Activated T-helper 2 cell treated with anti-CD3 and anti-CD28 coated beads, Interferon-gamma antibody, Interleukin-2, Interleukin-4, amounts not matched to agents 10 μg/mL and 5 μg/mL and 100 μg/mL, durations not matched to agents 14 hours and 24 hours and 36 hours (primary cell): Measurements from ENCODE around the gene SRSF1. TPM values are rescaled to one million over a fixed set of nuclear protein-coding genes. Genes with fewer than 3 reads are reported as not detected.

Experiments
- total RNA-seq: library from RNA; stranded (reverse); gene quantifications from 2 replicates; pipeline ENCODE4 v1.2.3, GENCODE V29; 2022

The SRSF1 gene
- total RNA-seq, 1 donor from 2014 or later, result 450 TPM

Other genes with a start within 250 kb of the SRSF1 start
- 69.5 and 71.6 TPM in 2 replicates for gene MRPS23, start 157.2 kb downstream of the SRSF1 start, total RNA-seq
- gene CUEDC1, start 51.8 kb downstream of the SRSF1 start, total RNA-seq, result 0.30 and 0.34 TPM in 2 replicates
- 37.1 and 38.7 TPM in 2 replicates for gene VEZF1, start 19.0 kb downstream of the SRSF1 start, total RNA-seq
- gene DYNLL2, start 76.2 kb upstream of the SRSF1 start, total RNA-seq, result 33.3 and 33.6 TPM in 2 replicates
- 0.05 and 0.09 TPM in 2 replicates for gene OR4D1, start 141.1 kb upstream of the SRSF1 start, total RNA-seq
- not detected in 2 replicates for gene OR4D2, start 159.7 kb upstream of the SRSF1 start, total RNA-seq
- gene EPX, start 185.5 kb upstream of the SRSF1 start, total RNA-seq, result not detected in 2 replicates
- gene MKS1, start 212.0 kb upstream of the SRSF1 start, total RNA-seq, result 18.8 and 20.5 TPM in 2 replicates
- not detected in 2 replicates for gene LPO, start 231.3 kb upstream of the SRSF1 start, total RNA-seq